B cell (primary cell): Measurements from ENCODE around the gene NFASC. TPM values are rescaled to one million over a fixed set of nuclear protein-coding genes. Genes with fewer than 3 reads are reported as not detected.

Experiments
- ATAC-seq: fragments of 200-7000 bp; cut with Tn5 transposase; one replicate; pipeline ENCODE4 v1.10.0; 2021; ENCODE audit warnings: low read depth, mild to moderate bottlenecking, moderate number of reproducible peaks, moderate library complexity
- CTCF ChIA-PET: fragments of 350-600 bp; sonication (Branson Sonifier 250); formaldehyde crosslinking; loops from one replicate; lab custom pipeline; 2021; ENCODE audit warnings: antibody characterized with exemption, inconsistent platforms; lab: Charles Lee
- POLR2A ChIA-PET: fragments of 350-600 bp; sonication (Branson Sonifier 250); formaldehyde crosslinking; loops from one replicate; lab custom pipeline; 2021; ENCODE audit warnings: antibody characterized with exemption; lab: Charles Lee
- DNase-seq: peaks from one replicate; pipeline ENCODE4 v3.0.0; 2013
- H2AFZ ChIP-seq: 2 replicates; pipeline ENCODE4 v1.6.1; 2012; ENCODE audit warnings: mild to moderate bottlenecking, low read depth, low read length; ENCODE audit not compliant: insufficient read depth, poor library complexity, severe bottlenecking
- H3K27ac ChIP-seq, 2 donors: 1 replicate in 1 of 2; 2 replicates in 1 of 2; pipeline ENCODE4 v1.5.1; 2012 to 2013; ENCODE audit warnings: low read length in 2 of 2, mild to moderate bottlenecking in 2 of 2, moderate library complexity in 1 of 2
- H3K27me3 ChIP-seq, 4 experiments: fragments of 200-600 bp in 1 of 4; sonication (generic) in 1 of 4; replicated peaks in 1 of 4; 1 replicate in 2 of 4; 2 replicates in 2 of 4; pipeline versions ENCODE4 v1.6.1 to v1.7.0; 2013 to 2016; ENCODE audit warnings: low read length in 3 of 4, mild to moderate bottlenecking in 2 of 4, mixed read lengths in 1 of 4, moderate library complexity in 1 of 4; ENCODE audit not compliant: insufficient read depth in 4 of 4, control insufficient read depth in 3 of 4; ENCODE audit errors: control extremely low read depth in 1 of 4
- H3K36me3 ChIP-seq, 2 experiments: replicated peaks in 1 of 2; 1 replicate in 1 of 2; 2 replicates in 1 of 2; pipeline versions ENCODE4 v1.6.1 to v1.7.1; 2013; ENCODE audit warnings: low read length in 1 of 2; ENCODE audit not compliant: insufficient read depth in 2 of 2, control insufficient read depth in 1 of 2; ENCODE audit errors: control extremely low read depth in 1 of 2, extremely low read depth in 1 of 2
- H3K4me1 ChIP-seq, 2 donors: fragments of 200-600 bp in 1 of 2; sonication (generic) in 1 of 2; 1 replicate in 1 of 2; 2 replicates in 1 of 2; pipeline versions ENCODE4 v1.5.1 to v1.6.1; 2013 to 2017; ENCODE audit warnings: low read length in 2 of 2; ENCODE audit not compliant: control insufficient read depth in 2 of 2, insufficient read depth in 2 of 2
- H3K4me2 ChIP-seq: replicated peaks from 2 replicates; pipeline ENCODE3; 2012; ENCODE audit warnings: mild to moderate bottlenecking, low read depth, low read length; ENCODE audit not compliant: poor library complexity, severe bottlenecking
- H3K4me3 ChIP-seq, 5 experiments: fragments of 200-600 bp in 1 of 5; sonication (generic) in 1 of 5; 1 replicate in 3 of 5; 2 replicates in 2 of 5; pipeline versions ENCODE4 v1.5.1 to v1.7.0; 2011 to 2016; ENCODE audit warnings: low read length in 4 of 5, mild to moderate bottlenecking in 4 of 5, low read depth in 2 of 5, control low read depth in 1 of 5, moderate library complexity in 1 of 5; ENCODE audit not compliant: insufficient read depth in 1 of 5; ENCODE audit errors: control extremely low read depth in 1 of 5, extremely low read depth in 1 of 5
- H3K79me2 ChIP-seq: fragments of 200-600 bp; sonication (generic); one replicate; pipeline ENCODE4 v1.6.0; 2016; ENCODE audit warnings: low read length; ENCODE audit not compliant: control insufficient read depth, insufficient read depth
- H3K9ac ChIP-seq: fragments of 200-600 bp; sonication (generic); 2 replicates; pipeline ENCODE4 v1.6.1; 2017; ENCODE audit warnings: mild to moderate bottlenecking, low read length, moderate library complexity
- H3K9me3 ChIP-seq, 3 donors: one replicate each; pipeline versions ENCODE4 v1.6.1 to v1.7.1; 2013; ENCODE audit warnings: low read length in 2 of 3; ENCODE audit not compliant: control insufficient read depth in 2 of 3, insufficient read depth in 1 of 3; ENCODE audit errors: control extremely low read depth in 1 of 3
- H4K20me1 ChIP-seq: 2 replicates; pipeline ENCODE4 v1.6.0; 2012; ENCODE audit warnings: mild to moderate bottlenecking, low read length; ENCODE audit not compliant: insufficient read depth, control insufficient read depth, poor library complexity, severe bottlenecking
- H3K27ac Mint-ChIP-seq: one replicate; pipeline ENCODE4 v1.8.0; 2021; ENCODE audit warnings: mixed read lengths
- H3K27me3 Mint-ChIP-seq: one replicate; pipeline ENCODE4 v1.8.0; 2021; ENCODE audit warnings: mixed read lengths
- H3K4me1 Mint-ChIP-seq: one replicate; pipeline ENCODE4 v1.8.0; 2021; ENCODE audit warnings: mixed read lengths
- H3K4me3 Mint-ChIP-seq: one replicate; pipeline ENCODE4 v1.8.0; 2021; ENCODE audit warnings: mixed read lengths
- H3K9me3 Mint-ChIP-seq: one replicate; pipeline ENCODE4 v1.8.0; 2022; ENCODE audit warnings: mixed read lengths; ENCODE audit not compliant: insufficient read depth
- CTCF ChIP-seq: fragments of 200-600 bp; IDR thresholded peaks from one replicate; pipeline ENCODE4 v1.8.0; 2022; ENCODE audit warnings: antibody characterized with exemption, mild to moderate bottlenecking
- EZH2 ChIP-seq: IDR thresholded peaks from 2 replicates; pipeline ENCODE4 v1.6.1; 2012; ENCODE audit warnings: borderline replicate concordance, low read depth, mild to moderate bottlenecking, moderate library complexity, low read length; ENCODE audit not compliant: insufficient read depth, poor library complexity, severe bottlenecking
- WGBS: methylation state at CpG from one replicate; pipeline ENCODE4 v1.1.5; 2013; ENCODE audit warnings: missing lambda C conversion rate; ENCODE audit not compliant: insufficient coverage; 5-methylcytosine and 5-hydroxymethylcytosine counted together
- intact Hi-C: fragments of 100-400 bp; cut with micrococcal nuclease; formaldehyde crosslinking; loops from one replicate; pipeline ENCODE4 v1.10.0; 2022
- polyA plus RNA-seq: library from polyadenylated mRNA; depleted of rRNA; stranded (reverse); fragments of >200 nt; gene quantifications from 2 replicates; pipeline ENCODE4 v1.2.3, GENCODE V29; 2012
- total RNA-seq, 2 donors: library from RNA; stranded (reverse); fragments of 120-200 nt in 1 of 2; gene quantifications; 1 replicate in 1 of 2; 2 replicates in 1 of 2; pipeline versions ENCODE4 v1.2.3 to v1.2.4, GENCODE V29; 2013 to 2022

NFASC gene
- total and polyA plus RNA-seq, 2 donors (not counting 1 experiment from before 2014, with no cell fraction given) = 0.06 to 0.39 TPM

- CTCF ChIA-PET = no interaction called here
- POLR2A ChIA-PET = no interaction called here
- Histone ChIP-seq H3K27ac (no peak overlapping the region), H4K20me1 (no peaks in the 10 kb centered on the region), H3K9ac (no peak overlapping the region), H3K4me2 (no peak overlapping the region), H3K27me3 (peaks cover 0 to 25% (median 10%) of the 10 kb centered on the region in 4 experiments), H2AFZ (no peak overlapping the region), H3K79me2 (no peaks in the 10 kb centered on the region), H3K36me3 (no peaks in the 10 kb centered on the region), H3K4me3 (no peak overlapping the region), H3K9me3 (no peaks in the 10 kb centered on the region), H3K4me1 (no peaks in the 10 kb centered on the region)
- DNase-seq (no peak), ATAC-seq (no peak)
- no peaks in the 10 kb centered on the region for H3K4me1 Mint-ChIP-seq
- no peak overlapping the region for H3K4me3 Mint-ChIP-seq
- H3K9me3 Mint-ChIP-seq = no peaks in the 10 kb centered on the region
- H3K27me3 Mint-ChIP-seq = peaks cover 14% of the 10 kb centered on the region
- WGBS = 100% methylated on average over 1 of the region's 3 CpGs
- TF ChIP-seq CTCF (no peak), EZH2 (no peak)
- intact Hi-C loops = no loop called here
- H3K27ac Mint-ChIP-seq = no peak overlapping the region
Observed at GRCh38 chr1:204930155-204930523, 59.5 kb downstream of the NFASC start.

- CTCF ChIA-PET = interaction anchor here (1.1 kb wide), 1 partner anchor 10 kb away, joined by 4 read pairs; no protein-coding TSS in a partner anchor
- intact Hi-C loops = no loop called here
- Mint-ChIP-seq H3K4me3 (no peak overlapping the region), H3K9me3 (no peaks in the 10 kb centered on the region), H3K4me1 (no peaks in the 10 kb centered on the region), H3K27me3 (peaks cover 8% of the 10 kb centered on the region), H3K27ac (no peak overlapping the region)
- no peak overlapping the region for H2AFZ ChIP-seq
- POLR2A ChIA-PET = no interaction called here
- peaks cover 0 to 25% (median 9%) of the 10 kb centered on the region in 4 experiments for H3K27me3 ChIP-seq
- ATAC-seq (no peak), DNase-seq (no peak)
- WGBS = 100% methylated on average over 1 of the region's 1 CpG
- H3K27ac ChIP-seq = no peak overlapping the region
- H3K36me3 ChIP-seq = no peaks in the 10 kb centered on the region
- no peaks in the 10 kb centered on the region for H3K4me1 ChIP-seq
- no peaks in the 10 kb centered on the region for H3K79me2 ChIP-seq
- no peak overlapping the region for H3K4me2 ChIP-seq
- H3K9ac ChIP-seq = no peak overlapping the region
- H3K9me3 ChIP-seq = no peaks in the 10 kb centered on the region
- H3K4me3 ChIP-seq = no peak overlapping the region
- H4K20me1 ChIP-seq = no peaks in the 10 kb centered on the region
- TF ChIP-seq EZH2 (no peak), CTCF (no peak)
Observed at GRCh38 chr1:204931313-204931712, 60.7 kb downstream of the NFASC start.
